GM19043 (cell line): ENCODE data around the gene ADRM1.

Experiments
- ATAC-seq: cut with Tn5 transposase; IDR thresholded peaks from one replicate; pipeline ENCODE4 v1.9.1; 2021; ENCODE audit warnings: low read depth; ENCODE audit not compliant: unreplicated experiment

The ADRM1 gene

GRCh38 chr20:62309947-62310756, 7.4 kb downstream of the ADRM1 start:
- no peak for ATAC-seq

GRCh38 chr20:62310757-62311121, 7.9 kb downstream of the ADRM1 start:
- ATAC-seq: no peak

- no peak for ATAC-seq
Observed at GRCh38 chr20:62311150-62311549, 8.4 kb downstream of the ADRM1 start.

GRCh38 chr20:62311832-62312661, 9.2 kb downstream of the ADRM1 start:
- ATAC-seq: no peak

- ATAC-seq: no peak
Observed at GRCh38 chr20:62312662-62312977, 9.8 kb downstream of the ADRM1 start.

GRCh38 chr20:62313021-62313420, 10.2 kb downstream of the ADRM1 start:
- ATAC-seq: no peak

- no peak for ATAC-seq
Observed at GRCh38 chr20:62313460-62314338, 10.9 kb downstream of the ADRM1 start.

- ATAC-seq: no peak
Observed at GRCh38 chr20:62314339-62314638, 11.5 kb downstream of the ADRM1 start.

GRCh38 chr20:62314711-62315302, 12.0 kb downstream of the ADRM1 start:
- no peak for ATAC-seq

- no peak for ATAC-seq
Observed at GRCh38 chr20:62315773-62316172, 13.0 kb downstream of the ADRM1 start.

GRCh38 chr20:62316331-62317166, 13.8 kb downstream of the ADRM1 start:
- ATAC-seq: no peak

- no peak for ATAC-seq
Observed at GRCh38 chr20:62317167-62317655, 14.4 kb downstream of the ADRM1 start.

- ATAC-seq: no peak
Observed at GRCh38 chr20:62318400-62319345, 15.9 kb downstream of the ADRM1 start.

GRCh38 chr20:62319346-62319909, 16.6 kb downstream of the ADRM1 start:
- no peak for ATAC-seq

GRCh38 chr20:62320581-62321354, 18.0 kb downstream of the ADRM1 start:
- no peak for ATAC-seq

GRCh38 chr20:62321521-62321948, 18.7 kb downstream of the ADRM1 start:
- no peak for ATAC-seq

GRCh38 chr20:62321975-62322374, 19.2 kb downstream of the ADRM1 start:
- ATAC-seq: no peak
